Measurements from ENCODE around the gene ZNF701. TPM values are rescaled to one million over a fixed set of nuclear protein-coding genes. Genes with fewer than 3 reads are reported as not detected.
A peak's percentile ranks its signal among the peaks of the same experiment; 100 is the strongest.

ZNF701 gene
- total RNA-seq, result 15.7 TPM

DNA sequence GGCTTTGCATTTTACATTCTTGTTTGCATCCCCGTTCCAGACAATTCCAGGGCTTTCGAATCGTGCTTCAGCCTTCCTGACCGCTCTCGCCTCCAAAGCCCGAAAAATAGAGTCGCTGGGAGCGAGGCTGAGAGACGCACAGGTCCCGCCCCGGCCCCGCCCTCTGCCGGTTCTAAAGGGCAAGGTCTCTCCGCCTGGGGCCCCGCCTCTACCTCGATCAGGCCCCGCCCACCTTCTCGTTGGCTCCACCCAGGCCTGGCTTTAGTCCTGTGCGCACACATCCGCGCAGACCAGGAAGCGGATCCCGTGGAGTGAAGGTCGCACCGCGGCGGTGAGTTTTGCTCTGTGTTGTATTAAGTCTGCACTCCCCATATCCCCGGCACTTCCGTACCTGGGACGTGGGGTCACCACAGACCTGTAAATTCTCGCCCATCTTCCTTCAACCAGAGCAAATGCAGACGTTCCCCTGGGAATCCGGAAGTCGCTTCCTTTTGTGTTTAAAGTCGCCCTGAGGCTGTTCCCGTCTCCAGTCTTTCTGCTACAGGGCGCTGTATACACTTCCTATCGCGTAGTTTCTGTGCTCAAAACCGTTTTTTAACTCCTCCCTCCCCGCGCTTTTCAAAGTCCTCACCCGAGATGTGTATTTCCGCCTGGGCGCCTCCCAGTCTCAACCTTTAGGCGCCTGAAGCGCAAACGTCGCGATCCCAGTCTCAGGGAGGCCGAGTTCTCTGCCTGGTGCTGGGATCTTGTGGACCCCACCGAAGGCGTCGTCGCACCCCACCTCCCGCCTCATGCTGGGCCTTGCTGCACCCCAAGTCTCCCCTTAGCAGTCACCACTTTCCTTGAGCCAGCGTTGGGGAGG, at the start of gene ZNF701:
Gene ZNF701, plus strand, starts transcription at position 288 of the 862 bp plus-strand sequence. CDS start 3,861 bp downstream, outside the sequence.
- intact Hi-C loops (cut with DNase I), result no loop called here
- peaks cover 0 to 21% of the 10 kb centered on the region in 2 donors for H3K36me3 ChIP-seq
- H3K27me3 ChIP-seq, result no peaks in the 10 kb centered on the region
- H3K4me1 ChIP-seq, result peaks cover 21% of the 10 kb centered on the region
- H3K9me3 ChIP-seq, result no peaks in the 10 kb centered on the region
- H3K27ac ChIP-seq, result peak within 1 kb of the TSS; percentile 73
- peak in 1 of 2 donors; percentile 93 for DNase-seq (ENCODE audit: extremely low spot score in 2 of 2)
- peak within 1 kb of the TSS; percentile 65 to 66 for H3K4me3 ChIP-seq
- peak in 1 of 2 donors; percentile 83 for TF ChIP-seq POLR2A (IDR thresholded peaks at IDR 0.05)
- peak; percentile 96 to 98 for TF ChIP-seq POLR2AphosphoS5 (IDR thresholded peaks at IDR 0.05; ENCODE audit: insufficient read depth in 1 of 2, low read depth in 1 of 2)
- TF ChIP-seq CTCF (IDR thresholded peaks at IDR 0.05), result peak in 2 of 3 experiments; percentile 29

GRCh38 chr19:52522551-52522950, 47.5 kb upstream of the ZNF701 start:
- H3K9me3 ChIP-seq, result no peaks in the 10 kb centered on the region
- intact Hi-C loops (cut with DNase I), result no loop called here
- H3K27me3 ChIP-seq, result no peaks in the 10 kb centered on the region
- DNase-seq (ENCODE audit: extremely low spot score in 2 of 2), result no peak
- no peaks in the 10 kb centered on the region for H3K36me3 ChIP-seq
- H3K4me3 ChIP-seq, result no peak overlapping the region
- TF ChIP-seq POLR2AphosphoS5 (IDR thresholded peaks at IDR 0.05; ENCODE audit: insufficient read depth in 1 of 2, low read depth in 1 of 2) (no peak), POLR2A (IDR thresholded peaks at IDR 0.05) (no peak), CTCF (IDR thresholded peaks at IDR 0.05) (no peak)
- H3K4me1 ChIP-seq, result no peaks in the 10 kb centered on the region
- no peak overlapping the region for H3K27ac ChIP-seq

DNA sequence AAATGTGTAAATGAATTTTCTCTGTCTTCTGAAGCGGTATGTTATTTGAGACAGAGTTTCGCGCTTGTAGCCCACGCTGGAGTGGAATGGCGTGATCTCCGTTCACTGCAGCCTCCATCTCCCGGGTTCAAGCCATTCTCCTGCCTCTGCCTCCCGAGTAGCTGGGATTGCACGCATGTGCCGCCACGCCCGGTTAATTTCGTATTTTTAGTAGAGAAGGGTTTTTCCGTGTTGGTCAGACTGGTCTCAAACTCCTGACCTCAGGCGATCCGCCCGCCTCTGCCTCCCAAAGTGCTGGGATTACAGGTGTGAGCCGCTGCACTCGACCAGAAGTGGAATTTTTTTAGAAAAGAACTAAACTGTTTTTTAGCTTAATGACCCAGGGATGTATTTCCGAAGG, 46.0 kb upstream of the ZNF701 start:
- Histone ChIP-seq H3K27me3 (no peaks in the 10 kb centered on the region), H3K27ac (no peak overlapping the region), H3K4me1 (peaks cover 11% of the 10 kb centered on the region), H3K36me3 (no peaks in the 10 kb centered on the region), H3K4me3 (no peak overlapping the region), H3K9me3 (no peaks in the 10 kb centered on the region)
- DNase-seq (ENCODE audit: extremely low spot score in 2 of 2), result no peak
- intact Hi-C loops (cut with DNase I), result no loop called here
- TF ChIP-seq CTCF (IDR thresholded peaks at IDR 0.05), result no peak
- no peak for TF ChIP-seq POLR2AphosphoS5 (IDR thresholded peaks at IDR 0.05; ENCODE audit: insufficient read depth in 1 of 2, low read depth in 1 of 2)
- no peak for TF ChIP-seq POLR2A (IDR thresholded peaks at IDR 0.05)

- intact Hi-C loops (cut with DNase I), result no loop called here
- no peaks in the 10 kb centered on the region for H3K9me3 ChIP-seq
- H3K27ac ChIP-seq, result peak within 1 kb of the TSS; percentile 78
- DNase-seq (ENCODE audit: extremely low spot score in 2 of 2), result peak; percentile 96
- H3K27me3 ChIP-seq, result no peaks in the 10 kb centered on the region
- H3K4me3 ChIP-seq, result peak within 1 kb of the TSS; percentile 66 to 84
- H3K36me3 ChIP-seq, result no peaks in the 10 kb centered on the region
- TF ChIP-seq POLR2AphosphoS5 (IDR thresholded peaks at IDR 0.05; ENCODE audit: insufficient read depth in 1 of 2, low read depth in 1 of 2) (peak; percentile 30 to 72), CTCF (IDR thresholded peaks at IDR 0.05) (peak; percentile 27 to 71 (median 35)), POLR2A (IDR thresholded peaks at IDR 0.05) (peak in 1 of 2 donors; percentile 15)
- H3K4me1 ChIP-seq, result peaks cover 13% of the 10 kb centered on the region
Measured at GRCh38 chr19:52527134-52527955, 42.7 kb upstream of the ZNF701 start, which contains the start of gene ZNF808. TSS of gene ZNF808 (plus strand) at chr19:52527668. CDS start at chr19:52543285, 15,617 bp downstream.
